B cell (primary cell): ENCODE results near the gene BIK. TPM values are rescaled to one million over a fixed set of nuclear protein-coding genes. Genes with fewer than 3 reads are reported as not detected.

Experiments
- ATAC-seq: fragments of 200-7000 bp; cut with Tn5 transposase; one replicate; pipeline ENCODE4 v1.10.0; 2021; ENCODE audit warnings: low read depth, mild to moderate bottlenecking, moderate number of reproducible peaks, moderate library complexity
- CTCF ChIA-PET: fragments of 350-600 bp; sonication (Branson Sonifier 250); formaldehyde crosslinking; loops from one replicate; lab custom pipeline; 2021; ENCODE audit warnings: antibody characterized with exemption, inconsistent platforms; lab: Charles Lee
- POLR2A ChIA-PET: fragments of 350-600 bp; sonication (Branson Sonifier 250); formaldehyde crosslinking; loops from one replicate; lab custom pipeline; 2021; ENCODE audit warnings: antibody characterized with exemption; lab: Charles Lee
- DNase-seq: peaks from one replicate; pipeline ENCODE4 v3.0.0; 2013
- H2AFZ ChIP-seq: 2 replicates; pipeline ENCODE4 v1.6.1; 2012; ENCODE audit warnings: mild to moderate bottlenecking, low read depth, low read length; ENCODE audit not compliant: insufficient read depth, poor library complexity, severe bottlenecking
- H3K27ac ChIP-seq, 2 donors: 1 replicate in 1 of 2; 2 replicates in 1 of 2; pipeline ENCODE4 v1.5.1; 2012 to 2013; ENCODE audit warnings: low read length in 2 of 2, mild to moderate bottlenecking in 2 of 2, moderate library complexity in 1 of 2
- H3K27me3 ChIP-seq, 4 experiments: fragments of 200-600 bp in 1 of 4; sonication (generic) in 1 of 4; replicated peaks in 1 of 4; 1 replicate in 2 of 4; 2 replicates in 2 of 4; pipeline versions ENCODE4 v1.6.1 to v1.7.0; 2013 to 2016; ENCODE audit warnings: low read length in 3 of 4, mild to moderate bottlenecking in 2 of 4, mixed read lengths in 1 of 4, moderate library complexity in 1 of 4; ENCODE audit not compliant: insufficient read depth in 4 of 4, control insufficient read depth in 3 of 4; ENCODE audit errors: control extremely low read depth in 1 of 4
- H3K36me3 ChIP-seq, 2 experiments: replicated peaks in 1 of 2; 1 replicate in 1 of 2; 2 replicates in 1 of 2; pipeline versions ENCODE4 v1.6.1 to v1.7.1; 2013; ENCODE audit warnings: low read length in 1 of 2; ENCODE audit not compliant: insufficient read depth in 2 of 2, control insufficient read depth in 1 of 2; ENCODE audit errors: control extremely low read depth in 1 of 2, extremely low read depth in 1 of 2
- H3K4me1 ChIP-seq, 2 donors: fragments of 200-600 bp in 1 of 2; sonication (generic) in 1 of 2; 1 replicate in 1 of 2; 2 replicates in 1 of 2; pipeline versions ENCODE4 v1.5.1 to v1.6.1; 2013 to 2017; ENCODE audit warnings: low read length in 2 of 2; ENCODE audit not compliant: control insufficient read depth in 2 of 2, insufficient read depth in 2 of 2
- H3K4me2 ChIP-seq: replicated peaks from 2 replicates; pipeline ENCODE3; 2012; ENCODE audit warnings: mild to moderate bottlenecking, low read depth, low read length; ENCODE audit not compliant: poor library complexity, severe bottlenecking
- H3K4me3 ChIP-seq, 5 experiments: fragments of 200-600 bp in 1 of 5; sonication (generic) in 1 of 5; 1 replicate in 3 of 5; 2 replicates in 2 of 5; pipeline versions ENCODE4 v1.5.1 to v1.7.0; 2011 to 2016; ENCODE audit warnings: low read length in 4 of 5, mild to moderate bottlenecking in 4 of 5, low read depth in 2 of 5, control low read depth in 1 of 5, moderate library complexity in 1 of 5; ENCODE audit not compliant: insufficient read depth in 1 of 5; ENCODE audit errors: control extremely low read depth in 1 of 5, extremely low read depth in 1 of 5
- H3K79me2 ChIP-seq: fragments of 200-600 bp; sonication (generic); one replicate; pipeline ENCODE4 v1.6.0; 2016; ENCODE audit warnings: low read length; ENCODE audit not compliant: control insufficient read depth, insufficient read depth
- H3K9ac ChIP-seq: fragments of 200-600 bp; sonication (generic); 2 replicates; pipeline ENCODE4 v1.6.1; 2017; ENCODE audit warnings: mild to moderate bottlenecking, low read length, moderate library complexity
- H3K9me3 ChIP-seq, 3 donors: one replicate each; pipeline versions ENCODE4 v1.6.1 to v1.7.1; 2013; ENCODE audit warnings: low read length in 2 of 3; ENCODE audit not compliant: control insufficient read depth in 2 of 3, insufficient read depth in 1 of 3; ENCODE audit errors: control extremely low read depth in 1 of 3
- H4K20me1 ChIP-seq: 2 replicates; pipeline ENCODE4 v1.6.0; 2012; ENCODE audit warnings: mild to moderate bottlenecking, low read length; ENCODE audit not compliant: insufficient read depth, control insufficient read depth, poor library complexity, severe bottlenecking
- H3K27ac Mint-ChIP-seq: one replicate; pipeline ENCODE4 v1.8.0; 2021; ENCODE audit warnings: mixed read lengths
- H3K27me3 Mint-ChIP-seq: one replicate; pipeline ENCODE4 v1.8.0; 2021; ENCODE audit warnings: mixed read lengths
- H3K4me1 Mint-ChIP-seq: one replicate; pipeline ENCODE4 v1.8.0; 2021; ENCODE audit warnings: mixed read lengths
- H3K4me3 Mint-ChIP-seq: one replicate; pipeline ENCODE4 v1.8.0; 2021; ENCODE audit warnings: mixed read lengths
- H3K9me3 Mint-ChIP-seq: one replicate; pipeline ENCODE4 v1.8.0; 2022; ENCODE audit warnings: mixed read lengths; ENCODE audit not compliant: insufficient read depth
- EZH2 ChIP-seq: IDR thresholded peaks from 2 replicates; pipeline ENCODE4 v1.6.1; 2012; ENCODE audit warnings: borderline replicate concordance, low read depth, mild to moderate bottlenecking, moderate library complexity, low read length; ENCODE audit not compliant: insufficient read depth, poor library complexity, severe bottlenecking
- WGBS: methylation state at CpG from one replicate; pipeline ENCODE4 v1.1.5; 2013; ENCODE audit warnings: missing lambda C conversion rate; ENCODE audit not compliant: insufficient coverage; 5-methylcytosine and 5-hydroxymethylcytosine counted together
- intact Hi-C: fragments of 100-400 bp; cut with micrococcal nuclease; formaldehyde crosslinking; loops from one replicate; pipeline ENCODE4 v1.10.0; 2022
- polyA plus RNA-seq: library from polyadenylated mRNA; depleted of rRNA; stranded (reverse); fragments of >200 nt; gene quantifications from 2 replicates; pipeline ENCODE4 v1.2.3, GENCODE V29; 2012
- total RNA-seq, 2 donors: library from RNA; stranded (reverse); fragments of 120-200 nt in 1 of 2; gene quantifications; 1 replicate in 1 of 2; 2 replicates in 1 of 2; pipeline versions ENCODE4 v1.2.3 to v1.2.4, GENCODE V29; 2013 to 2022
- TF ChIP-seq, protein P1 (sequence below): fragments of 200-600 bp; IDR thresholded peaks from one replicate; pipeline ENCODE4 v1.8.0; 2022; ENCODE audit warnings: antibody characterized with exemption, mild to moderate bottlenecking

BIK gene
- total and polyA plus RNA-seq, 2 donors (not counting 1 experiment from before 2014, with no cell fraction given) = 1.3 to 2.7 TPM

DNA sequence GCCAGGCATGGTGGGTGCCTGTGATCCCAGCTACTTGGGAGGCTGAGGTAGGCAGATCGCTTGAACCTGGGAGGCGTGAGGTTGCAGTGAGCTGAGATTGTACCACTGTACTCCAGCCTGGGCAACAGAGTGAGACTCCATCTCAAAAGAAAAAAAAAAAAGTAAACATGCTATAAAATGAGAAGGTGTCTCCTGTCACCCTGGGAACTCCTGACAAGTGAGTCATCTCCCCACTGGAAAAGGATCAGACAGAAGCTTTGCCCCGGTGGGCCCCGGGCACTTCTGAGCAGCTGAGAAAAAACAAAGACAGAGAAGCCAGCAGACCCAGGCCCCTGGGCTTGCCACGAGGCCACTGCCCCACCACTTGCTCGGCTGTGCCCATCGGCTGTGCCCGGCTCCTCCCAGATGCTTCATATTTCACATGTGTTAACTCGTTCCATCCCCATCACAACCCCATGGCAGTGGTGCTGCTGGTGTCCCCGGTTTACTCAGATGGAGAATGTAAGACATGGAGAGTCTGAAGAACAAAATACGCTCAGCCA is 43.6 kb upstream of the BIK start:
- H3K27ac Mint-ChIP-seq = no peak overlapping the region
- ATAC-seq (no peak), DNase-seq (no peak)
- intact Hi-C loops = no loop called here
- TF ChIP-seq, protein P1, sequence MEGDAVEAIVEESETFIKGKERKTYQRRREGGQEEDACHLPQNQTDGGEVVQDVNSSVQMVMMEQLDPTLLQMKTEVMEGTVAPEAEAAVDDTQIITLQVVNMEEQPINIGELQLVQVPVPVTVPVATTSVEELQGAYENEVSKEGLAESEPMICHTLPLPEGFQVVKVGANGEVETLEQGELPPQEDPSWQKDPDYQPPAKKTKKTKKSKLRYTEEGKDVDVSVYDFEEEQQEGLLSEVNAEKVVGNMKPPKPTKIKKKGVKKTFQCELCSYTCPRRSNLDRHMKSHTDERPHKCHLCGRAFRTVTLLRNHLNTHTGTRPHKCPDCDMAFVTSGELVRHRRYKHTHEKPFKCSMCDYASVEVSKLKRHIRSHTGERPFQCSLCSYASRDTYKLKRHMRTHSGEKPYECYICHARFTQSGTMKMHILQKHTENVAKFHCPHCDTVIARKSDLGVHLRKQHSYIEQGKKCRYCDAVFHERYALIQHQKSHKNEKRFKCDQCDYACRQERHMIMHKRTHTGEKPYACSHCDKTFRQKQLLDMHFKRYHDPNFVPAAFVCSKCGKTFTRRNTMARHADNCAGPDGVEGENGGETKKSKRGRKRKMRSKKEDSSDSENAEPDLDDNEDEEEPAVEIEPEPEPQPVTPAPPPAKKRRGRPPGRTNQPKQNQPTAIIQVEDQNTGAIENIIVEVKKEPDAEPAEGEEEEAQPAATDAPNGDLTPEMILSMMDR = no peak
- no peak for TF ChIP-seq EZH2
- WGBS = over 99% methylated on average over 6 of the region's 11 CpGs
- Histone ChIP-seq H3K9ac (no peak overlapping the region), H3K4me1 (no peaks in the 10 kb centered on the region), H3K9me3 (no peaks in the 10 kb centered on the region), H3K27me3 (no peaks in the 10 kb centered on the region), H2AFZ (no peak overlapping the region), H3K79me2 (no peaks in the 10 kb centered on the region), H3K36me3 (no peaks in the 10 kb centered on the region), H3K4me3 (no peak overlapping the region), H4K20me1 (no peaks in the 10 kb centered on the region), H3K4me2 (no peak overlapping the region), H3K27ac (no peak overlapping the region)
- ChIA-PET CTCF (no interaction called here), POLR2A (no interaction called here)
- no peaks in the 10 kb centered on the region for H3K27me3 Mint-ChIP-seq
- no peak overlapping the region for H3K4me3 Mint-ChIP-seq
- no peaks in the 10 kb centered on the region for H3K4me1 Mint-ChIP-seq
- H3K9me3 Mint-ChIP-seq = no peaks in the 10 kb centered on the region

DNA sequence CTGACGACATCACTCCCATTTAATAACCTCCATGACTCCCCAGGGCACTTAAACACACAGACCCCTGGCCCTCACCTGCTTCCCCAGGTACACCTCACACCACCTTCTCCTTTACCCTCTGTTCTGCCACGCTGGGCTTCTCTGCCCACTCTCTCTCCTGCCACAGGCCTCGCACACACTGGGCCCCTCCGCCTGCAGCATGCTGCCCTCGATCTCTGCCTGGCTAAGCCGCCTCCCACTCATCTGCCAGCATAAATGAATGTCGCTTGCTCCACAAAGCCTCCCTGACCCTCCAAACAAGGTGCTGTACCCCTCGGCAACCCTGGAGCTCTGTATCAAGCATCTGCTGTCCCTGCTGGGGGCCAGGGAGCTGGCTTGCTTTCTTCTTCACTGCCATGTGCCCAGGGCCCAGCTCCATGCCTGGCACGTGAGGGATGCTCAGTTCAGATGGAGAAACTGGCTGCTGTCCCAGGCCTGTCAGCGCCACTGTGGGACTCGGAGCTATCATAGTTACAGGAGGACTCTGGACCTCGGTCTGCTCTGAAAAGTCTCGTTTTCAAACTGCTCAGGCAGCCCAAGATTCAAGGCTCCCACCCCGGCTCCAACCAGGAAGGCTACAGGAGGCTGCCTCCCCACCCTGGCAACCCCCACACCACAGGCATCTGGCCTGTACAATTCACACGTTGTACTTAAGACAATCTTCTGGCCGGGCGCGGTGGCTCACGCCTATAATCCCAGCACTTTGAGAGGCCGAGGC is 33.3 kb upstream of the BIK start:
- no peak for TF ChIP-seq EZH2
- TF ChIP-seq, protein P1 = no peak
- intact Hi-C loops = no loop called here
- Mint-ChIP-seq H3K4me1 (no peaks in the 10 kb centered on the region), H3K27ac (no peak overlapping the region), H3K4me3 (no peak overlapping the region), H3K27me3 (no peaks in the 10 kb centered on the region), H3K9me3 (no peaks in the 10 kb centered on the region)
- Histone ChIP-seq H3K27ac (no peak overlapping the region), H3K4me1 (no peaks in the 10 kb centered on the region), H3K27me3 (no peaks in the 10 kb centered on the region), H3K4me3 (no peak overlapping the region), H3K9ac (no peak overlapping the region), H3K4me2 (no peak overlapping the region), H3K9me3 (no peaks in the 10 kb centered on the region), H3K79me2 (no peaks in the 10 kb centered on the region), H4K20me1 (no peaks in the 10 kb centered on the region), H2AFZ (no peak overlapping the region), H3K36me3 (no peaks in the 10 kb centered on the region)
- WGBS = 95% methylated on average over 14 of the region's 20 CpGs
- DNase-seq (no peak), ATAC-seq (no peak)
- ChIA-PET CTCF (interaction anchor here (0.5 kb wide), 1 partner anchor 204 kb away, joined by 4 read pairs; no protein-coding TSS in a partner anchor), POLR2A (no interaction called here)
